ENCODE results near the gene MAPK7.

The MAPK7 gene

DNA sequence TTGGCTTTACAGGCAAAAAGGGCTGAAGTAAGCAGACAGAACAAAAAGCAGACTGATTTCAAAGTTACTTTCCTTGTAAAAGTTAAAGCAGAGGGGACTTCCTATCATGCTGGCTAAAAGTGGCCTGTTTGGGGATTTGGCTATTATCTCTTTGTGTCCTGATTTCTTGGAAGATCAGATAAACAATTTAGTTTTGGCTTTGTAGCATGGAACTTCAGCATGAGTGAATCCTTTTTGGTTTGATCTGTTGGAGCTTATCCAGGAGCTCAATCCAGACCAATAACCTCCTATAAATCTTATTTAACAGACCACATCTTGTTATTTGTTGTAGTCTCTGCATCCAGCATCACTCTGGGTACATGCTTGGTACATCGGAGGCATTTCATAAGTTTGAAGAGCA is 23.9 kb downstream of the MAPK7 start:
- DNase-seq: no peak

DNA sequence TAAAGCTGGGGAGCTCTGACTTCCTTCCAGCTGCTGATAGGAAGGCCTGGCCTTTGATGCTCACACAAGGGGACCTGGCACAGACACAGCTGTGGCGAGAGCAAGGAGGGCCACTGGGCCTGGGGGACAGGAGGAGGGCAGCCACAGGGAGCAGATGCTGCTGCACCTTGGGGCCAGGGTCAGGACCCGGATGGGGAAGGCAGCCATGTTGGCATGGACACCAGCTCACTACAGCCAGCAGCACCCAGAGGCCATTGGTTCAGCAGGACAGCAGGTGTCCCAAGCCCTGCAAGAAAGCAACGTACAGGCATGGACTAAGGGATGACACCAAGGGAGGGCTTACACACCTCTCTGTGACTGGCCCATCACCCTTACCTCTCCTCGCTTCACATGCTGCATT is 24.7 kb downstream of the MAPK7 start:
- DNase-seq: no peak

DNA sequence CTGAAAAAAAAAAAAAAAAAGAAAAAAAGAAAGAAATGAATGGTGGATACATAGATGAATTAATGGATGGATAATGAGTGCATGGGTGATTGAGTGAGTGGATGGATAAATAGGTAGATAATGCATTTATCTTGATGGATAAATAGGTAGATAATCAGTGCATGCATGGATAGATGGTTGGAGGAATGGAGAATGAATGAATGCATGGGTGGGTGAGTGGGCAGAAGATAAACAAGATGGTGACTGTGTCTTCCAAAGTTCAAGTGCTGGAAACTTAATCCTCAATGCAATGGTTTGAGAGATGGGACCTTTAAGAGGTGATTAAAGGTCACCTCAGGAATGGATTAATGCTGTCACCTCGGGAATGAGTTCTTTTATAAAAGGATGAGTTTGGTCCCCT is 26.0 kb downstream of the MAPK7 start:
- DNase-seq: no peak

DNA sequence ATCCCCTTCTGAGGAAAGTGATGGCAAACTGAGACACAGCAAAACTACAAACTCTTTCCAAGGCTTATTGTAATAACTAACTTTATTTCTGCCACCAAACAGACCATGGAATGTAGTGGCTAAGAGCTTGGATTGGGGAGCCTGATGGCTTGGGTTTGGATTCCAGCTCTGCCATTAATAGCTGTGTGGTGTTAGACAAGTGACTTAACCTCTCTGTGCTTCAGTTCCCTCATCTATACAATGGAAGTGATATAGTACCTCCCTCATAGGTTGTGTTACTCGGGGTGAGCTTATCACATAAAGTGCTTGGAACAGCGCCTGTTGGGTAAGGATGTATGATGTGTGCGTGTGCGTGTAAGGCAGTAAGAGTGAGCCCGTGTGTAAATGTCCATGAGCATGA is 26.8 kb downstream of the MAPK7 start:
- DNase-seq: no peak

DNA sequence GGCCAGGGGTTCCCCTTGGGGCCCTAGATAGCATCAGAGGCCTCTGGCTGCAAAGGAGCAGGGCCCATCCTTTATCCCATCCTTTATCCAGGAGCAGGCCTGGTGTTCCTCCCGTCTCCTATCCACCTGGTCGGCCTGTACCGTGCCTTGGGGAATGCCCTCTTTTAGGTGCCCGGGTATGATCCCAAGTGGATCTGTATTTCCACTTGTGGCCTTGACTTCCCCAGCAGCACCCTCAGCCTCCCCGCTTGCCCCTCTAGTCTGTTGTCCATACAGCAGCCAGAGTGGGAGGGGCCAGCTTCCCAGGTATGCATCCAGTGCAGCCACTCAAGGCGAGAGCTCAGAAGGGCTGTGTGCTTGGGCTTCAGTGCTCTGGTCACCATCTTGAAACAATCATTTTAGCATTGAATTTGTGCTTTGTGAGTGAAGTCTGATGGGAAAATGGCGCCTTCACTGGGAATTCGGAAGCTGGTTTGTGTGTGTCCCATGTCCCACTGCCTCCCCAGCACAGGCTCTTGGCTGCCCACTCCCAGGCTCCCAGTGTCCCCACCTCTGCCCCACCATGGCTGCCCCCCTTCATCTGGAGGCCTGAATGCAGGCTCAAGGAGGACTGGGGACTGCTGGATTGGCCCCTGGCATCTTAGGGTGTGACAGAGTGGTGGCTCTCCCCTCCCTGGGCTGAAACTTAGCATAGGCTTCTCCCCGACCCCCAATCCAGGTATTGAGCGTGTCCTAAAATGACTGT is 29.5 kb downstream of the MAPK7 start:
- DNase-seq: no peak

DNA sequence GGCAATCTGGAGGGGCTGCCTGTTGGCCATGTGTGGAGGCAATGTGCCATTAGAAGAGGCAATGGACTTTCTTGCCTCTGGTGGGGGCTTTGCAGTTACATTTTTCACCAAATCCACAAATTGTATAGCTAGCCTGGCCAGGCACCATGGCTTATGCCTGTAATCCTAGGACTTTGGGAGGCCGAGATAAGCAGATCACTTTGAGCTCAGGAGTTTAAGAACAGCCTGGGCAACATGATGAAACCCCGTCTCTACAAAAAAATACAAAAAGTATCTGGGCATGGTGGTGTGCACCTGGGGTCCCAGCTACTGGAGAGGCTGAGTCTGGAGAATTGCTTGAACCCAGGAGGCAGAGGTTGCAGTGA is 30.0 kb downstream of the MAPK7 start:
- DNase-seq: no peak

DNA sequence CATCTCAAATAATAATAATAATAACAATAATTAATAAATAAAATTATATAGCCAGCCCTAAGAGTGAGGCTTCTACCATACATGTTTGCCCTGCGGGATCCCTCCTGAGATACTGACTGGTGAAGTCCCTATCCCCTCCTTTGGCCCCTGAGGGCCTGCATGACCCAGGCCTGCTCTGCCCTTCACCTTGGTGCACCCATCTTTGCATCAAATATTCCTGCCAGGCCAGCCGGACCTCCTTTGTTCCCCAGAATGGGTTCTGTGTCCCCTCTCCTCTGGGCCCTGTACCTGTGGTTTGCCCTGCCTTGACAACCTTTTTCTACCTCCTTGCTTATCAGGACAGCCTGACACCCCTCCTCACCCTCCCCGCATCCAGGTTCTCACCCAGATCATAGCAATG is 30.8 kb downstream of the MAPK7 start:
- no peak for DNase-seq

DNA sequence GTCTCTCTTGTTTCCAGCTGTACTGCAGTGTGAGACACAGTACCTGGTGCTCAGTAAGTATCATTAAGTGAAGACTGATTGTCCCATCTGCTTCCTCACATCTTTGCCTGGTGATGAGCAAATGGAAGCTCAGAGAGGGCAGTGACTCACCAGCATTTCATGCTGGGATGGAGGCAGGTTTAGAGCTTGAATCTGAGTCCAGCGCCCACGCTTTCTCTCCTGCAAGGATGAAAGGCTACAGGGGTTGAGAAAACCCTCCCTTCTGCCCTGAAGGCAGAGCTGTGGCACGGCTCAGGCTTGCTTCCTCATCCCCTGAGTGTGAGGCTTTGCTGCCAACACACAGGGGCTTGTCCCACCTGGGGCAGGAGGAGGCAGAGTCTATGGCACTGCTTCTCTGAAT is 31.2 kb downstream of the MAPK7 start:
- no peak for DNase-seq

DNA sequence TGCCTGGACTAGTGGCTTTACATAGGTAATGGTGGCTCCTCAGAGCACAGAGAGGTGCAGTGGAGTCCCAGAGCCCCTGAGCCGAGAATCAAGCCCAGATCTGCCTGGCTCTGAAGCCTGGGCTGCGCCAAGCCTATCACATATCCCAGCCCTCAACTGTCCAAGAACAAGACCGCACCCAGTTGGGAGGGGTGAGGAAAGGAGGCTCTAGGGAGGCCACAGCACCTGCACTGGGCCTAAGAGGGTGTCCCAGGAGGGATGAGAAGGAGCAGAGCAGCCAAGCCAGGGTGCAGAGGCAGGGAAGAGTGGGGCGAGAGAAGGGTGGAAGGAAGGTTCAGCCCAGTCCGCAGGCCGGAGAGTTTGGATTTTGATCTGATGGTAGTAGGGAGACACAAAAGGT is 31.8 kb downstream of the MAPK7 start:
- DNase-seq: no peak

DNA sequence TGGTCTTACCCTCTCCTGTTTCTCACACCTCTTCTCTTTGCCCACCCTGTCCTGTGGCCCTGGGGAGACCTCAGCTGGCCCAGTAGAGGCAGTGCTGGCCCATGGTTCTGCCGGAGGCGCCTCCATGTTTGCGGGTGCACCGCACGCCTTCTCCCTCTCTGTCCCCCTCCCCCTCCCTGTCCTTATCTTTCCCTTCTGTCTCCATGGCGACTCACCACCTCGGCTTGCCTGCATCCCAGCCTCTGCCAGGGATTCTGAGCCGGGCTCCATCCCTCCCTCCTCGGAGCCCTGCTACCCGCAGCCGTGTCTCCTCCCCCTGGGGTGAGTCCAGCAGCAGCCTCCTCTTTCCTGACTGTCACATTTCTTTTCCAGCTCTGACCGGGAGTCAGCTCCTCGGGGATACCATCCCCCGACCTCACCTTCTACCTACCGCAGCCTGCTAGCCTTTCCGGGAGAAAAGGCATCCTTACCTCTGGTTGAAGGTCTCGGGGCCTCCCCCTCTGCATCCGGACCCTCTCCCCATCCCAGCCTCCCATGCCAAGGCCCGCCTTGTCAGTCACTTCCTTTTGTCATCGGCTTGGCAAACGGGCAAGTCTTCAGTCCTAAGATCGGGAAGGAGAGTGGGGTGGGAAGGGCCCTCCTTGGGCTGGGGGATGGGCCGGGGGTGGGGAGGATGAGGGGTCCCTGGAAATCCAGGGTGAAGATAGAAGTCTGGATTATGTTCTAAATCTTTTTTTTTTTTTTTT is 32.8 kb downstream of the MAPK7 start, which contains the start of gene RNF112:
Gene RNF112, plus strand, starts transcription at position 358 of the 746 bp plus-strand sequence. Its CDS starts 177 bp downstream, at position 535.
- DNase-seq: no peak

DNA sequence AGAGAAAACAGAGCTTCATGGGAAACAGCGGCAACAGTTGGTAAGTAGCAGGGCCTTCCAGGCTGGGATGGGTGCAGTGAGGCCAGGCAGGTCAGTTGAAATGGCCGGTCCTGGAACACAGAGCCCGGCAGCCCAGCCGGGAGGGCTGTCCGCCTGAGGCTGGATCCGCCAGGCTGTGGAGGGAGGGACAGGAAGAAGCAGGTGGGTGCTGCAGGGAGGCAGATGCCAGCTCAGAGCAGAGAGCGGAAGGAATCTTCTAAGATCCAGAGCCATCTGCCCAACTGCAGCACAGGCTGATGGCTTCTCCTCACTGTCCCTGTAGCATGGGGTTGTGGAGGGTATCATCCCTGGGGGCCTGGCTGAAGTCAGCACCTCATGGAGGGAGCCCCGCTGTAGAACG is 33.3 kb downstream of the MAPK7 start:
- DNase-seq: no peak

DNA sequence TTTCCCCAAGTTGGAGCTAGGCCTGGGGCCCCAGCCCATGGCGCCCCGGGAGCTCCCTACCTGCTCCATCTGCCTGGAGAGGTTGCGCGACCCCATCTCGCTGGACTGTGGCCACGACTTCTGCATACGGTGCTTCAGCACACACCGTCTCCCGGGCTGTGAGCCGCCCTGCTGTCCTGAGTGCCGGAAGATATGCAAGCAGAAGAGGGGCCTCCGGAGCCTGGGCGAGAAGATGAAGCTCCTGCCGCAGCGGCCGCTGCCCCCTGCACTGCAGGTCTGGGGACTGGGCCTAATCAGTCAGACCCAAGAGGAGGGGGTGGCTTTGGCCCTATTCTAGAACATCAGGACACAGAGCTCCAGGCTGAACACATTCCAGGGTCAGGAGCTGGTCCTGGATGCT is 34.2 kb downstream of the MAPK7 start:
- no peak for DNase-seq

DNA sequence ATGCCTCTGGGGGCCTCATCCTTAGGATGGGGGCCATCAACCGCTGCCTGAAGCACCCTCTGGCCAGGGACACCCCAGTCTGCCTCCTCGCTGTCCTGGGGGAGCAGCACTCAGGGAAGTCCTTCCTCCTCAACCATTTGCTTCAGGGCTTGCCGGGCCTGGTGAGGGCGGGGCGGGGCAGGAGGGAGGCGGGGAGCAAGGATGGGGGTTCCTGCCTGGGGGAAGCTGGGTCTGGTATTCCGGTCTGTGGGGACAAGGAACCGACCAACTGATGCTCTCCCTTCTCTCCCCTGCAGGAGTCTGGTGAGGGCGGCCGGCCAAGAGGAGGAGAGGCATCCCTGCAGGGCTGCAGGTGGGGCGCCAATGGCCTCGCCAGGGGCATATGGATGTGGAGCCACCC is 34.7 kb downstream of the MAPK7 start:
- DNase-seq: no peak

DNA sequence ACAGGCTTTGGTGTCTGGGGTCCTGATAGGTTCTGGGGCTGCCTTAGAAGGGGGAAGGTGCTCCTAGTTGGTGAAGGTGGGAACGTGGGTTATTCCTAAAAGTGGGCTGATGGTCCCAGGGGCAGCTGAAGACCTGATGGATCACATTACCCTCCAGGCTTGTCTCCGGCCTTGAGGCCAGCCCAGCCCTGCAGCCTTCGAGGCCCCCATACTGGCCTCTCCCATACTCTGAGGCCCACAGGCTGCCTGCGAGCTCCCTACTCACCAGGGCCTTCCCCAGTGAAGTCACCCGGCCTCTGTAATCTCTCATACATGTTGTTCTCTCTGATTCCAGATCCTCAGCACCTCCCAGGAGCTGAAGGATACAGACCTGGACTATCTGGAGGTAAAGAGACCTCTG is 35.5 kb downstream of the MAPK7 start:
- no peak for DNase-seq

DNA sequence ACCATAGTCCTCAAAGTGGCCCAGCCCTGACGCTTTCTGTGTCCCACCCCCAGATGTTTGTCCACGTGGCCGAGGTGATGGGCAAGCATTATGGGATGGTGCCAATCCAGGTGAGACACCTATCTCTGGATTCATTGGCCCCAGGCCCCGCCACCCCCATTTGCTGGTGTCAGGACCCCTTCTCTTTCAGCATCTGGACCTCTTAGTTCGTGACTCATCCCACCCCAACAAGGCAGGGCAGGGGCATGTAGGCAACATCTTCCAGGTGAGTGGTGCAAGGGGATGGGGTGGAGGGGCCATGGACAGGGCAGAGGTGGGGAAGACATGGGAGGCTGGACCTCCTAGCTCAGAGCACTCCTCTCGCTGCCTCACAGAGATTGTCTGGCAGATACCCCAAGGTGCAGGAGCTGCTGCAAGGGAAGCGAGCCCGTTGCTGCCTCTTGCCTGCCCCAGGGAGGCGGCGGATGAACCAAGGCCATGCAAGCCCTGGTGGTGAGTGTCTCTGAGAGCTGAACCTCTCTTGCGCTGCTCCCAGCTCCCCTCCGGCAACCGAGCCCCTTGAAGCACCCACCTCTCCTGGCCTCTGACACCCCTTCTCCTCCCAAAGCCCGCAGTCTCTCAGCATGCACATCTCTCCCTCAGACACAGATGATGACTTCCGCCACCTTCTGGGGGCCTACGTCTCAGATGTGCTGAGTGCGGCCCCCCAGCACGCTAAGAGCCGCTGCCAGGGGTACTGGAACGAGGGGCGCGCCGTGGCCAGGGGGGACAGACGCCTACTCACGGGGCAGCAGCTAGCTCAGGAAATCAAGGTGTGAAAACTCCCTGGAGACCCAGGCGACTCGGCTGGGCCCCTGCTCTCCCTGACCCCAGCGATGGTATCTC is 36.3 kb downstream of the MAPK7 start:
- DNase-seq: no peak

DNA sequence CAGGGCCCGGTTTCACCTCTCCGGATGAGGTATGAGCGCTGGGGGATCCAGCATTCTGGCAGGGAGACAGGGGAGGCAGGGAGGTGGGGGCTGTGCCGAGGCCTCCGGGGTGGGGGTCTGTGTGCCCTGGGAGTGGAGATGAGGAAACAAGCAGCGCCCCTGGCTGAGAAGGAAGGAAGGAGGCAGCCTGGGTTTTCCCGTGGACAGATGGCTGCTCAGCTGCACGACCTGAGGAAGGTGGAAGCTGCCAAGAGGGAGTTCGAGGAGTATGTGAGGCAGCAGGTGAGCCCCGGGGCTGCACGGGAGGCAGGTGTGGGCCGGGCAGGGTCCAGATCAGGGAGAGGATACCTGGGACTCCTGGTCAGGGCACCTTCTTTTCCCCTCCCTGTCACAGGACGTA is 37.0 kb downstream of the MAPK7 start:
- no peak for DNase-seq

DNA sequence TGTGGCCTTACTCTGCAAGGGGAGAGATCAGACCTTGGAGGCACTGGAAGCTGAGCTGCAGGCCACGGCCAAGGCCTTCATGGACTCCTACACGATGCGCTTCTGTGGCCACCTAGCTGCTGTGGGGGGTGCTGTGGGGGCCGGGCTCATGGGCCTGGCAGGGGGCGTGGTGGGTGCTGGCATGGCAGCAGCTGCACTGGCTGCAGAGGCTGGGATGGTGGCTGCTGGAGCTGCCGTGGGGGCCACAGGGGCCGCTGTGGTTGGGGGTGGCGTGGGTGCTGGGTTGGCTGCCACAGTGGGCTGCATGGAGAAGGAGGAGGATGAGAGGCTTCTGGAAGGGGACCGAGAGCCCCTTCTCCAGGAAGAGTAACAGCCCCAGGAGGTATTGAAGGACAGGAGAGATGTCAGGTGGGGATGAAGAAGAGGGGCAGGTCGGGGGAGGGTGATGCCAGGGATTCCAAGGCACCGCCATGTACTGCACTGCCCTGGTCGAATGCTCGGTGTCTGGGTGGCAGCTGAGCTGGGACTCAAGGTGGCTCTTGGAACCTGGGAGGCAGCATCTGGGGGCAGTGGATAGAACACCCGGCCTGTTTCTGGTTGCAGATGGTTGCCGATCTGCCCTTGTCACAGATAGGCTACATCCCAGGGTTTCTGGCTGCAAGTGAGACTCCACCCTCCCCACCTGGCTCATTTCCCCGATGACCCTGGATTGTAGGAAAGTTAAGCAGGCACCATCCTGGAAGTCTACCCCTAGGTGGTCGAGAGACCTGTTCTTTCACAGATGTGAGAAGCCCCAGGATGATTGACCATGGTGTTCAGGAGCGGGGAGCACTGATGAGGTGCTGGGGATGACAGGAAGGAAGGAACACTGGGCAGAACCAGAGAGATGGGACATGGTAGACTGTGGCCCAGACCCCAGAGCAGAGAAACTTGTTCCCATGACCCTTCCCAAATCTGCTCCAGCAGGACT is 37.8 kb downstream of the MAPK7 start:
- no peak for DNase-seq

DNA sequence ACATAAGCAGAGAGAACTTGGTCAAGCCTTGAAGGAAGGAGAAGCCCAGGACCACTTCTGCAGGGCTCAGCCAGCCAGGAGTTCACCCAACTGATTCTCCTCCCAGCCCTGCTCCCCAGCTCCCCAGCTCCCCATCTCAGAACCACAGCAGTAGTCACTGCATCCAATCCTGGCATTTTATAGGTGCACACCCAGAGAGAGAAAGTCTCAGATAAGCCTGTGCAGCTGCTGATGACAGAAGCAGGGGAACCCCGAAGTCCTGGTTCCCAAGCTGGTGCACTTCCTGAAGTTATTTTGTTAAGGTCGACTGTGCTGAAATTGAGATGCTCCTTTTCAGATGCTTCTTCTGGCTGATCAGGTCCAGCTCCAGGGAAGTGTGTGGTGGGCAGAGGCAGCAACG is 39.3 kb downstream of the MAPK7 start:
- no peak for DNase-seq

DNA sequence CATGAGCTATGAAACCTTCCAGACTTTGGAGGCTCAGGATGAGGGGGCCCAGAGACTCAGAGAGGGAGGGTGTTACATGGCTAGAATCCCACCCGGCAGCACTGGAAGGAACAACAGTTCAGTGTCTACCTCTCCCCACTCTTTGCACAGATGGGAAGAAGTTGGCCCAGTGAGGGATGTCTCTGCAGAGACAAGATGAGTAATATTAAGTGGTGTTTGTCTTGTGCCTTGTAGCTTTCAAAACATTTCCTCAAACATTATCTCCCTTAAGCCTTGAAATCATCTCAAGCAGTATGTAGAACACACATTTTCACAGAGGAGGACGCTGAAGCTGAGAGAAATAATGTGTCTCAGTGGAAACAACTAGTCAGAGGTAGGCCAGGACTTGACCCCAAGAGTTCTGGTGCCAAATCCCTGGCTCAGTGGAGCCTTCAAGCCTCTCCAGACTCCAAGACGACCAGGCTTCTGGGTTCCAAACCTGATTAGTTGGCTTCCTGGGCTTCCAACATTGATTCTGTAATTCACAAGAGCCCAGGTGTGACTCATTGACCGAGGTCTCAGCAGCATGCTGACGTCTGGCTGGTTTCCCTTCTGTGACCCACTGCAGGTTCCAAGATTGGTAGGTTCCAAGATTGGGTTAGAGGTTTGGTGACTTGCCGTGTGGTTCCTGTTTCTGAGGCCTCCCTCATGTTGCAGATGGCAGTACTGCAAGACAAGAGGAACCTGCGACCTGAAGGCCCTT is 40.1 kb downstream of the MAPK7 start:
- DNase-seq: peak; percentile 48

DNA sequence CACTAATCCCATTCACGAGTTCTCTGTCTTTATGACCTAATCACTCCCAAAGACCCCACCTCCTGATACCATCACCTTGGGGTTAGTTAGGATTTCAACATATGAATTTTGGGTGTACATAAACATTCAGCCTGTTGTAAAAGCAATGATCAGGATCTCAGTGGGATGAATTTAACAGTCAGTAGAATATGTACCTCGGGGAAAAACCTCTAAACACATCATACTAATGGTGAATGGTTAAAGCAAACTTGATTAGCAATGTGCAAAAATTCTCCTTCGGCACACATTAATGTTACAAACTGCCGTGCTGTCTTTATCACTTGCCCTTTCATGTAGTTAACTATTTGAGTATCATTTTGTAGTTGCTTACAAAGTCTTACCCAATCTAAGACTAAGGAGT is 42.9 kb downstream of the MAPK7 start:
- DNase-seq: no peak

DNA sequence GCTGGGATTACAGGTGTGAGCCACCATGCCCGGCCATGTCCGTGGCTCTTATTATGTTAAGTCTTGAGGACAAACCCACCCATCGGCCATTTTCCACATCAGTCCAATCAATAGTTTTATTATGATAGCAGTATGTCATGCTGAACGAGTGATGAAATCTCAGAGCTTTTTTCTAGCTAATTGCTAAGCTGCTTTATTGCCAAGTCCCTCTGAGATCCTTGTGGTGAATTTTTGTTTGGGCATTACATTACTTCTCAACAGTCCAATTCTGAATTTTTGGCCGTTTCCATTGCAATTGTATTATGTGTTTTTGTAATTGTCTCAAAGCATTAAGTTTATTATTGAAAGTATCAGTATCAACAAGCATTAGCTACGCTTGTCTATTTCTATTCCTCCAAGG is 43.6 kb downstream of the MAPK7 start:
- DNase-seq: no peak

Data from CD4-positive, alpha-beta T cell treated with Interleukin-15 for 1 hour (primary cell).